GM20000 (cell line): Measurements from ENCODE around the gene UBALD2.
"Not testable (repeated sequence)": the region's sequence is repeated elsewhere in the genome, so short reads cannot be mapped to it uniquely, and the experiment has no call there.

ENCODE experiments used
- DNase-seq: peaks from one replicate; pipeline ENCODE4 v3.0.0; 2012; ENCODE audit warnings: low spot score
- TF ChIP-seq, protein P1 (sequence below): IDR thresholded peaks from 2 replicates; pipeline ENCODE4 v1.5.1; 2012; ENCODE audit warnings: mild to moderate bottlenecking, control low read depth; ENCODE audit errors: extremely low read depth, missing control alignments

UBALD2 gene

DNA sequence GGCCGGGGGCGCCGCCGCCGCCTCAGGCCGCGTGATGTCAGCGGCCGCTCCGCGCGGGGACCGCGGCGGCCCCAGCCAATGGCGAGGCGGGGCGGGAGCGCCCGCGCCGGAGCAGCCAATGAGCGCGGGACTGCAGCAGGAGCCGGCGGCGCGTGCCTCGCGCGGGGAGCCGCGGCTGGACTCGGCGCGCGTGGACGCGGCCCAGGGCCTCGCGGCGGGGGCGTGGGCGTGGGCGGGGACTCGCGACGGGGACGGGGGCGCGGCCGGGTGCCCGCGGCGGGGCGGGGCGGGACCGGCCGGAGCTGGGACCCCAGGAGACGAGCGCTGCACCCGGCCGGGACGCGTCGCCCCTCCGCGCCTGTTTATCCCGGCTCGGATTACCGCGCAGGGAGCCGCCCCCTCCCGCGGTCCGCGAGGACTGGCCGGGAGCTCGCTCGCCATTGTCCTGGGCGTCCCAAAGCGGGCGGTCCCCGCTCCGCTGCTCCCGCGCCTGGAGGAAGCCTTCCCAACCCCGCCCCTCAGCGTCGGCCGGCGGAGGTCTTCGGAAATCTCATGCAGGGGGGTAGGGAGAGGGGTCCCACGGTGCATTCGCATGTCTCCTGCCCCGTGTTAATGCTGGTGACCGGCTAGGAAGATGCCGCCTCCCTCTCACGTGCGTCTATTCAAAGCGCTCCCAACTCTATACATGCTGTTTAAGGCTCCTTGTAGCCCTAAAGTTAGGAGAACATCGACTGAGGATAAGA lies 24.5 kb upstream of the UBALD2 start, which contains the start of gene RNF157:
Gene RNF157 (minus strand): TSS at position 33 of the 743 bp plus-strand sequence. CDS start 253 bp downstream, outside the sequence.
- TF ChIP-seq, protein P1, sequence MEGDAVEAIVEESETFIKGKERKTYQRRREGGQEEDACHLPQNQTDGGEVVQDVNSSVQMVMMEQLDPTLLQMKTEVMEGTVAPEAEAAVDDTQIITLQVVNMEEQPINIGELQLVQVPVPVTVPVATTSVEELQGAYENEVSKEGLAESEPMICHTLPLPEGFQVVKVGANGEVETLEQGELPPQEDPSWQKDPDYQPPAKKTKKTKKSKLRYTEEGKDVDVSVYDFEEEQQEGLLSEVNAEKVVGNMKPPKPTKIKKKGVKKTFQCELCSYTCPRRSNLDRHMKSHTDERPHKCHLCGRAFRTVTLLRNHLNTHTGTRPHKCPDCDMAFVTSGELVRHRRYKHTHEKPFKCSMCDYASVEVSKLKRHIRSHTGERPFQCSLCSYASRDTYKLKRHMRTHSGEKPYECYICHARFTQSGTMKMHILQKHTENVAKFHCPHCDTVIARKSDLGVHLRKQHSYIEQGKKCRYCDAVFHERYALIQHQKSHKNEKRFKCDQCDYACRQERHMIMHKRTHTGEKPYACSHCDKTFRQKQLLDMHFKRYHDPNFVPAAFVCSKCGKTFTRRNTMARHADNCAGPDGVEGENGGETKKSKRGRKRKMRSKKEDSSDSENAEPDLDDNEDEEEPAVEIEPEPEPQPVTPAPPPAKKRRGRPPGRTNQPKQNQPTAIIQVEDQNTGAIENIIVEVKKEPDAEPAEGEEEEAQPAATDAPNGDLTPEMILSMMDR = no peak
- peak; percentile 93 for DNase-seq

DNA sequence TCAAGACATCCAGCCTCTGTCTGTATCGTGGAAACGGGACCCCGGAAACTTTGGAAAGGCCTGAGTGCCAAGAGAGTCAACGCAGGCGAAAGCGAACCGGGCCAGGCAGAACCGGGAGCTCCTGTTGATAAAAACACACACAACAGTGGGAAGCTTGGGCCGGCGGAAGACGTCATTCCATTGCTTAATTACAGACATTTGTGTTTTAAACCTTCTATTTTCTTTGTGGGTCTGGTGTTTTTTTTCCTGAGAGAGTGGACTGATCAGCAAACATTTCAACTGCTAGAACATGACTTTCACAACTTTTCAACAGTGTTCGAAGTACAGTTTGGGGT lies 24.0 kb upstream of the UBALD2 start:
- DNase-seq = no peak
- TF ChIP-seq, protein P1 = no peak

DNA sequence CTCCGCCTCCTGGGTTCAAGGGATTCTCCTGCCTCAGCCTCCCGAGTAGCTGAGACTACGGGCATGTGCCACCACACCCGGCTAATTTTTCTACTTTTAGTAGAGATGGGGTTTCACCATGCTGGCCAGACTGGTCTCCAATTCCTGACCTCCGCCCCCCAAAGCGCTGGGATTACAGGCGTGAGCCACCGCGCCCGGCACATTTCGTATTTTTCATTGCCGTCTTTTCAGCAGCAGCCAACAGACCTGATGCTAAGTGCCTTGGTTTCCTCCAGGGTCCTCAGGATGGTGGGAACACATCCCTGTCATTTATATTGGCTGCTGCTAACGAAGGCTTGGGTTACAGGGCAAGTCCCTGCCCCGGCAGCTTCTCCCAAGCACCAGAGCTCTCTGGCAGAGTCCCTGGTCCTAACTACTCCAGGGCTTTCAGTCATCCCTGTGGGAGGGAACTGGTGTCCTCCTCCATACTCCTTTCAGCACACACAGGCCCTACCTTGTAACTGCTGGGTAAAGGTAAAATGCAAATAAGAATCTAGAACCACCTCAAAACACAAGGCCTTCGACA lies 23.4 kb upstream of the UBALD2 start:
- TF ChIP-seq, protein P1 = no peak
- DNase-seq = no peak

DNA sequence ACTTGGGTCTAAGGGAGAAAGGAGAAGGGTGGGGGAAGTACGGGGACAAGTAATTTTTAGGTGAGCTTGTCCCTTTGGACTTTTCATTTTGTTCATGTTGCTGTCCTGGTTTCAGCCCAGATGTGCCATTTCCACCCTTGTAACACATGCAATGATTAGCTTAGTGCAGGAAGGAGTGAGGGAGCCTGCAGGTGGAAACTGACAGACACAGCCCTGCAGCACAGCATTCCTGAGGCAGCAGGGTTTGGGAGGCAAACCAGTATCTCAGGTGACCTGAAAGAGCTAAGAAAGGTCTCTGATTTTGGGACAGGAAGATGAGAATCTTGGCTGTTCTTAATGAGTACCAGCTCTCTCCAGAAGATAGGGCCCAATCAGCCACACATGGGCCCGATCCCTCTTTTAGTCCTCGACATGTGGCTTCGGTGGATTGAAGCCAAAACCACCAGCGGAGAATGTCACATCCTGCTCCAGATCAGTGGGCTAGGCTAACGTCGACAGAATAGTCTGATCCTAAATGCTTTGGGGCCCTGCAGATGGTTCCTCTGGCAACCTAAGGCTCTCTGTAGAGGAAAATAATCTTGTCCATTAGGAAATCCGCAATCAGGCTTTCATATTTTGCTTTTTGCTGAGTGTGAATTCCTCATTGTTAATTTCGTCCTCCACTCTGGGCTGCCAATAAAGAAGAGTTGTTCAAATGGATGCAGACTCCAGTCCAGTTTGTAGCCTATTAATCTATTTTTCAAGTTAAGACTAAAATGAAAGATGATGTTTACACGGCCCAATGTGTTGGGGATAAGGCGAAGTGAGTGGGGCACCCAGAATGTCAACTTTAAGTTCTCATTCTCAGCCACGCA lies 21.1 kb upstream of the UBALD2 start:
- no peak for DNase-seq
- TF ChIP-seq, protein P1 = no peak

DNA sequence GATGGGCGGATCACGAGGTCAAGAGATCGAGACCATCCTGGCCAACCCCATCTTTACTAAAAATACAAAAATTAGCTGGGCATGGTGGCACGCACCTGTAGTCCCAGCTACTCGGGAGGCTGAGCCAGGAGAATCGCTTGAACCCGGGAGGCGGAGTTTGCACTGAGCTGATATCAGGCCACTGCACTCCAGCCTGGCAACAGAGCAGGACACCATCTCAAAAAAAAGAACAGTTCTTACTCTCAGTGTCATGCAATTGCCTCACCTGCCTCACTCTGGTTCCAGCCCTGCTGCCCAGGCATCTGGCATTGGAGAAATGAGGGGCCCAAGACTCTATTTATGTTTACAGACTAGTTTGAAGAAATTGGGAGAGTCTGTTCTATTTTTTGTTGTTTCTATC lies 20.4 kb upstream of the UBALD2 start:
- not testable (repeated sequence) for DNase-seq

DNA sequence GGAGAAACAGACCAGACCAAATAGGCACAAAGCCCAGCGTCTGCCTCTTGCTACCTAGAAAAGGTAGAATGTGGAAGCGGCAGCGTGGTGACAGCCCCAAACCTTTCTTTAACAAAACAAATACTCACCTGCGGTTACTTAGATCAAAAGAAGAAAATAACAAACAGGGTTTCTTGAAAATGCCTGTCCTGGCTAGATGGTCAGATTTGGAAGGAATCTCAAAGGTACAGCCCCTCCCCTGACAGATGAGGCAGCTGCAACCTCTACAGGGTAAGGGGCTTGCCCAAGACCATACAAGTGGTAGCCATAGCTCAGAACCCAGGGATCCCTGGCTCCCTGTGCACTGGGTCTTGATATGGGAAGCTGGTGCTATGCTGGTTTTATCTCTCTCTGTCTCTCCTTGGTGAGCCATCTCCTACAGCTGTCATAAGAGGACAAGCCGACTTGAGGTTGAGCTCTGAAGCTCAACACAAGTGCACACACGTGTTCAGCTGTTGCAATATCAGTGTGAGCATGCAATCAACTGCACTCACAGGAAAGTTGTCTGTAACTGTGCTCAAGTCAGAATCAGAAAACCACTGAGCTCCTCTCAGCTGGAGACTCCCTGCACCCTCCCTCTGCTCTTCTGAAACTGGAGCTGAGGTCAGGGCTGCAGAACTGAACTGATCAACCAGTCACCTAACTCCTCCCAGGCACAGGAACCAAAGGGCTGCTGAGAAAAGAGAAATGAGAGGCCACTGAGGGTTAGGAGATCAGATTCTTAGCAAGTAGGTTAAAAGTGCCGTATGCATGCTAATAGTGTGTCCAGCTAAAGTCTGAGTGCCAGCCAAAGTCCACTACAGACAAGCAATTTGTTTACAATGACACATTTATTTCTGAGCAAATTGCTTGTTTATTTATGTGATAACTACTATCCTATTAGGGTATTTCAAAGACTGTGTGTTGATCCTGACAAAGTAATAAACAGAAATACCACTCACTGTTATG lies 18.8 kb upstream of the UBALD2 start:
- TF ChIP-seq, protein P1 = no peak
- peak; percentile 90 for DNase-seq

DNA sequence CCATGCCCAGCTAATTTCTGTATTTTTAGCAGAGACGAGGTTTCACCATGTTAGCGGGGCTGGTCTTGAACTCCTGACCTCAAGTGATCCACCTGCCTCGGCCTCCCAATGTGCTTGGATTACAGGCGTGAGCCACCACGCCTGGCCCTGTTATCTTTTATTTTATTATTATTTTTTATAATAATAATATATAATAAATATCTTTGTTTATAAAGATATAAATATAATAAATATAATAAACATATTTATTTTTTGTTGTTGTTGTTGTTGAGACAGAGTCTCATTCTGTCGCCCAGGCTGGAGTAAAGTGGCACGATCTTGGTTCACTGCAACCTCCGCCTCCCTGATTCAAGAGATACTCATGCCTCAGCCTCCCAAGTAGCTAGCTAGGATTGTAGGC lies 17.8 kb upstream of the UBALD2 start:
- TF ChIP-seq, protein P1 = no peak

More for the DNA sequence above, 17.8 kb upstream of the UBALD2 start:
- no peak for DNase-seq
